Esophagus muscularis mucosa (tissue), 4 donors: ENCODE results near the gene ACSL5. TPM values are rescaled to one million over a fixed set of nuclear protein-coding genes. Genes with fewer than 3 reads are reported as not detected.
"Not testable (repeated sequence)": the region's sequence is repeated elsewhere in the genome, so short reads cannot be mapped to it uniquely, and the experiment has no call there.

Source experiments
- DNase-seq: peaks from one replicate; pipeline ENCODE4 v3.0.0-alpha.2; 2017; ENCODE audit errors: extremely low spot score
- H3K27ac ChIP-seq, 4 donors: fragments of 200-600 bp; sonication (generic); replicated peaks in 1 of 4; 1 replicate in 3 of 4; 2 replicates in 1 of 4; pipeline ENCODE4 v1.5.1; 2016 to 2019; ENCODE audit warnings: mild to moderate bottlenecking in 1 of 4
- H3K27me3 ChIP-seq, 4 donors: fragments of 200-600 bp; sonication (generic); one replicate each; pipeline versions ENCODE4 v1.5.1 to v1.6.0; 2016 to 2019
- H3K36me3 ChIP-seq, 4 donors: fragments of 200-600 bp; sonication (generic); one replicate each; pipeline ENCODE4 v1.5.1; 2016 to 2019
- H3K4me1 ChIP-seq, 4 donors: fragments of 200-600 bp; sonication (generic); one replicate each; pipeline ENCODE4 v1.5.1; 2016 to 2019
- H3K4me3 ChIP-seq, 4 donors: fragments of 200-600 bp; sonication (generic); 1 replicate in 2 of 4; 2 replicates in 2 of 4; pipeline ENCODE4 v1.5.1; 2016 to 2019; ENCODE audit warnings: mild to moderate bottlenecking in 4 of 4, moderate library complexity in 1 of 4
- H3K9me3 ChIP-seq, 4 donors: fragments of 200-600 bp; sonication (generic); 1 replicate in 3 of 4; 2 replicates in 1 of 4; pipeline ENCODE4 v1.5.1; 2016 to 2019
- CTCF ChIP-seq, 3 experiments: fragments of 200-600 bp in 2 of 3; fragments of 450-650 bp in 1 of 3; sonication (generic) in 2 of 3; IDR thresholded peaks; one replicate each; pipeline ENCODE4 v1.5.1; 2017 to 2019; ENCODE audit warnings: antibody characterized with exemption in 3 of 3, mild to moderate bottlenecking in 2 of 3, moderate library complexity in 1 of 3
- EP300 ChIP-seq: sonication (generic); formaldehyde crosslinking; IDR thresholded peaks from one replicate; pipeline ENCODE4 v1.6.1; 2017; ENCODE audit warnings: antibody characterized with exemption
- POLR2A ChIP-seq: fragments of 450-650 bp; IDR thresholded peaks from one replicate; pipeline ENCODE4 v1.6.1; 2017; ENCODE audit warnings: antibody characterized with exemption, moderate library complexity, mild to moderate bottlenecking, low read depth
- POLR2AphosphoS5 ChIP-seq, 2 donors: sonication (generic); formaldehyde crosslinking; IDR thresholded peaks; one replicate each; pipeline ENCODE4 v1.6.1; 2017; ENCODE audit warnings: antibody characterized with exemption in 2 of 2
- whole genome bisulfite sequencing: methylation state at CpG from one replicate; pipeline ENCODE4 v1.1.5; 2018; 5-methylcytosine and 5-hydroxymethylcytosine counted together
- intact Hi-C: fragments of 100-400 bp; cut with DNase I; formaldehyde crosslinking; loops from one replicate; pipeline ENCODE4 v1.15.1; 2023
- total RNA-seq, 4 donors: library from RNA; depleted of rRNA; stranded (reverse); fragments of >200 nt; gene quantifications; one replicate each; pipeline versions ENCODE4 v1.1.0 to v1.2.1, GENCODE V29; 2016

Gene ACSL5
- total RNA-seq, 4 donors from 2014 or later: 6.2 to 11.2 (median 10.8) TPM

GRCh38 chr10:112383325-112383724, 9.4 kb downstream of the ACSL5 start:
- peaks cover 0 to 4% (median 0%) of the 10 kb centered on the region in 4 donors for H3K4me1 ChIP-seq
- no peak overlapping the region for H3K27ac ChIP-seq
- TF ChIP-seq POLR2AphosphoS5 (IDR thresholded peaks at IDR 0.05): no peak
- TF ChIP-seq POLR2A: no peak
- no peak for TF ChIP-seq CTCF (IDR thresholded peaks at IDR 0.05)
- TF ChIP-seq EP300: no peak
- intact Hi-C loops: no loop called here
- no peak overlapping the region for H3K4me3 ChIP-seq
- WGBS: 70% methylated on average over 2 of the region's 3 CpGs
- no peaks in the 10 kb centered on the region for H3K9me3 ChIP-seq
- no peak for DNase-seq
- H3K27me3 ChIP-seq: peaks cover 0 to 2% (median 0%) of the 10 kb centered on the region in 4 donors
- H3K36me3 ChIP-seq: no peaks in the 10 kb centered on the region

- peaks cover 0 to 8% (median 0%) of the 10 kb centered on the region in 4 donors for H3K4me1 ChIP-seq
- intact Hi-C loops: no loop called here
- no peak for DNase-seq
- H3K9me3 ChIP-seq: no peaks in the 10 kb centered on the region
- H3K4me3 ChIP-seq: no peak overlapping the region
- no peak overlapping the region for H3K27ac ChIP-seq
- no peaks in the 10 kb centered on the region for H3K36me3 ChIP-seq
- peaks cover 0 to 6% (median 0%) of the 10 kb centered on the region in 4 donors for H3K27me3 ChIP-seq
- TF ChIP-seq EP300 (no peak), CTCF (IDR thresholded peaks at IDR 0.05) (no peak), POLR2A (no peak), POLR2AphosphoS5 (IDR thresholded peaks at IDR 0.05) (no peak)
- 84% methylated on average over 2 of the region's 2 CpGs for WGBS
Measured at GRCh38 chr10:112384141-112384540, 10.2 kb downstream of the ACSL5 start.

GRCh38 chr10:112385201-112385600, 11.3 kb downstream of the ACSL5 start:
- intact Hi-C loops: no loop called here
- Histone ChIP-seq H3K27ac (no peak overlapping the region), H3K36me3 (no peaks in the 10 kb centered on the region), H3K27me3 (peaks cover 0 to 6% (median 0%) of the 10 kb centered on the region in 4 donors), H3K4me3 (no peak overlapping the region), H3K9me3 (no peaks in the 10 kb centered on the region), H3K4me1 (peaks cover 0 to 15% (median 0%) of the 10 kb centered on the region in 4 donors)
- TF ChIP-seq CTCF (IDR thresholded peaks at IDR 0.05) (no peak), EP300 (no peak), POLR2AphosphoS5 (IDR thresholded peaks at IDR 0.05) (no peak)
- no peak for DNase-seq
- WGBS: 81% methylated on average over 4 of the region's 4 CpGs

- H3K9me3 ChIP-seq, DNase-seq, H3K36me3 ChIP-seq, H3K27me3 ChIP-seq, H3K4me3 ChIP-seq, intact Hi-C loops, H3K27ac ChIP-seq: not testable (repeated sequence)
- 83% methylated on average over 7 of the region's 7 CpGs for WGBS
- peaks cover 0 to 15% (median 0%) of the 10 kb centered on the region in 4 donors for H3K4me1 ChIP-seq
Measured at GRCh38 chr10:112388056-112388455, 14.1 kb downstream of the ACSL5 start.

- H3K27ac ChIP-seq: peak overlapping the region in 1 of 4 donors; percentile 50
- peaks cover 0 to 6% (median 0%) of the 10 kb centered on the region in 4 donors for H3K27me3 ChIP-seq
- no peak for DNase-seq
- intact Hi-C loops: no loop called here
- no peak for TF ChIP-seq POLR2AphosphoS5 (IDR thresholded peaks at IDR 0.05)
- TF ChIP-seq EP300: no peak
- no peak for TF ChIP-seq POLR2A
- TF ChIP-seq CTCF (IDR thresholded peaks at IDR 0.05): no peak
- 86% methylated on average over 2 of the region's 2 CpGs for WGBS
- no peaks in the 10 kb centered on the region for H3K9me3 ChIP-seq
- H3K4me1 ChIP-seq: peaks cover 0 to 10% (median 0%) of the 10 kb centered on the region in 4 donors
- no peaks in the 10 kb centered on the region for H3K36me3 ChIP-seq
- H3K4me3 ChIP-seq: no peak overlapping the region
Measured at GRCh38 chr10:112388548-112388947, 14.6 kb downstream of the ACSL5 start.
